Kidney epithelial cell (primary cell): ENCODE measurements around the gene ASIC3. TPM values are rescaled to one million over a fixed set of nuclear protein-coding genes. Genes with fewer than 3 reads are reported as not detected.
A peak's percentile ranks its signal among the peaks of the same experiment; 100 is the strongest.

Source experiments
- DNase-seq: peaks from one replicate; pipeline ENCODE4 v3.0.0-alpha.2; 2010; ENCODE audit warnings: low read depth
- H3K27me3 ChIP-seq: 2 replicates; pipeline ENCODE4 v1.6.0; 2011; ENCODE audit warnings: low read length; ENCODE audit not compliant: control insufficient read depth, insufficient read depth
- H3K36me3 ChIP-seq: 2 replicates; pipeline ENCODE4 v1.5.1; 2011; ENCODE audit warnings: low read length; ENCODE audit not compliant: control insufficient read depth, insufficient read depth
- H3K4me3 ChIP-seq: 2 replicates; pipeline ENCODE4 v1.5.1; 2011; ENCODE audit warnings: low read depth, mild to moderate bottlenecking, control low read depth, low read length
- CTCF ChIP-seq: IDR thresholded peaks from 2 replicates; pipeline ENCODE4 v1.5.1; 2011; ENCODE audit warnings: mild to moderate bottlenecking, moderate library complexity, low read length, control low read depth, inconsistent platforms; ENCODE audit not compliant: insufficient read depth, poor library complexity, severe bottlenecking
- total RNA-seq: library from RNA; depleted of rRNA; stranded (reverse); fragments of >200 nt; gene quantifications from 2 replicates; pipeline ENCODE4 v1.2.3, GENCODE V29; 2015

ASIC3 gene
- total RNA-seq, 1 donor from 2014 or later = 0.04 TPM

GRCh38 chr7:151058781-151059366 lies 10.5 kb downstream of the ASIC3 start:
- no peaks in the 10 kb centered on the region for H3K36me3 ChIP-seq
- TF ChIP-seq CTCF = no peak
- no peak for DNase-seq
- H3K27me3 ChIP-seq = no peaks in the 10 kb centered on the region
- H3K4me3 ChIP-seq = peak overlapping the region; percentile 79

- Histone ChIP-seq H3K4me3 (peak within 1 kb of the TSS; percentile 79), H3K27me3 (no peaks in the 10 kb centered on the region), H3K36me3 (no peaks in the 10 kb centered on the region)
- peak; percentile 59 for TF ChIP-seq CTCF
- DNase-seq = no peak
These were observed 11.2 kb downstream of the ASIC3 start, which contains the start of gene SLC4A2 for GRCh38 chr7:151059367-151060112. Gene SLC4A2, plus strand, starts transcription at chr7:151059589. Its CDS starts 2,399 bp downstream, at chr7:151061988.

- TF ChIP-seq CTCF = no peak
- peak overlapping the region; percentile 79 for H3K4me3 ChIP-seq
- H3K27me3 ChIP-seq = no peaks in the 10 kb centered on the region
- DNase-seq = no peak
- no peaks in the 10 kb centered on the region for H3K36me3 ChIP-seq
These were observed 11.7 kb downstream of the ASIC3 start for GRCh38 chr7:151060113-151060415.

- TF ChIP-seq CTCF = peak; percentile 32
- Histone ChIP-seq H3K36me3 (no peaks in the 10 kb centered on the region), H3K27me3 (no peaks in the 10 kb centered on the region), H3K4me3 (peak overlapping the region; percentile 79)
- no peak for DNase-seq
These were observed 12.3 kb downstream of the ASIC3 start for GRCh38 chr7:151060416-151061212.

GRCh38 chr7:151061213-151062110 lies 13.1 kb downstream of the ASIC3 start:
- H3K36me3 ChIP-seq = peaks cover 2% of the 10 kb centered on the region
- peak overlapping the region; percentile 79 for H3K4me3 ChIP-seq
- no peak for DNase-seq
- no peaks in the 10 kb centered on the region for H3K27me3 ChIP-seq
- no peak for TF ChIP-seq CTCF
